NB4 (cell line): ENCODE results near the gene COQ7.

ENCODE experiments used
- DNase-seq: peaks from one replicate; pipeline ENCODE4 v3.0.0; 2010; ENCODE audit warnings: low read depth
- H3K4me3 ChIP-seq: one replicate; pipeline ENCODE4 v1.5.1; 2011; ENCODE audit warnings: mild to moderate bottlenecking, low read depth, low read length, moderate library complexity
- MAX ChIP-seq: IDR thresholded peaks from 2 replicates; pipeline ENCODE4 v1.6.1; 2011; ENCODE audit warnings: low read depth, low read length
- MYC ChIP-seq: IDR thresholded peaks from 2 replicates; pipeline ENCODE4 v1.6.1; 2011; ENCODE audit warnings: low read depth, low read length
- POLR2A ChIP-seq: IDR thresholded peaks from 2 replicates; pipeline ENCODE4 v1.6.1; 2011; ENCODE audit warnings: mild to moderate bottlenecking; ENCODE audit not compliant: insufficient read length; ENCODE audit errors: extremely low read depth
- TF ChIP-seq, protein P1 (sequence below): IDR thresholded peaks from one replicate; pipeline ENCODE4 v1.5.1; 2012; ENCODE audit warnings: low read depth, low read length

COQ7 gene

DNA sequence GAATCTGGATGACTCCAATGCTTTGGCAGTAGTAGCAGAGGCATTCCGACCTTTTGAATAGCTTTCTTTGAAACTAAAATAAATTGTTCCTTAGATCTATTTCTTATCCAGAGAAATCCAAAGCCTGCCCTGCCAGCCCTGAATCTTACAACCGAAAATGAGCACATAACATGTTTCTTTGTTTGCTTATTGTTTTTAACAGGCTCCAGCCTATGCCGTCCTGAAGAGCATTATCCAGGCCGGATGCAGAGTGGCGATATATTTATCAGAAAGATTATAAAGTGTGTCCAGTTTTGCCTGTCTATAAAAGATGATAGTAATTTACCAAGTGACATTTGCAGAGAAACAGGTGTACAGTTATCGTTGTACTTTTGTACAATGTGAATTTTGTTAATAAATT, 10.5 kb downstream of the COQ7 start:
- H3K4me3 ChIP-seq = no peak overlapping the region
- no peak for DNase-seq
- no peak for TF ChIP-seq POLR2A
- TF ChIP-seq MYC = no peak
- no peak for TF ChIP-seq MAX
- TF ChIP-seq, protein P1, sequence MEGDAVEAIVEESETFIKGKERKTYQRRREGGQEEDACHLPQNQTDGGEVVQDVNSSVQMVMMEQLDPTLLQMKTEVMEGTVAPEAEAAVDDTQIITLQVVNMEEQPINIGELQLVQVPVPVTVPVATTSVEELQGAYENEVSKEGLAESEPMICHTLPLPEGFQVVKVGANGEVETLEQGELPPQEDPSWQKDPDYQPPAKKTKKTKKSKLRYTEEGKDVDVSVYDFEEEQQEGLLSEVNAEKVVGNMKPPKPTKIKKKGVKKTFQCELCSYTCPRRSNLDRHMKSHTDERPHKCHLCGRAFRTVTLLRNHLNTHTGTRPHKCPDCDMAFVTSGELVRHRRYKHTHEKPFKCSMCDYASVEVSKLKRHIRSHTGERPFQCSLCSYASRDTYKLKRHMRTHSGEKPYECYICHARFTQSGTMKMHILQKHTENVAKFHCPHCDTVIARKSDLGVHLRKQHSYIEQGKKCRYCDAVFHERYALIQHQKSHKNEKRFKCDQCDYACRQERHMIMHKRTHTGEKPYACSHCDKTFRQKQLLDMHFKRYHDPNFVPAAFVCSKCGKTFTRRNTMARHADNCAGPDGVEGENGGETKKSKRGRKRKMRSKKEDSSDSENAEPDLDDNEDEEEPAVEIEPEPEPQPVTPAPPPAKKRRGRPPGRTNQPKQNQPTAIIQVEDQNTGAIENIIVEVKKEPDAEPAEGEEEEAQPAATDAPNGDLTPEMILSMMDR = no peak

DNA sequence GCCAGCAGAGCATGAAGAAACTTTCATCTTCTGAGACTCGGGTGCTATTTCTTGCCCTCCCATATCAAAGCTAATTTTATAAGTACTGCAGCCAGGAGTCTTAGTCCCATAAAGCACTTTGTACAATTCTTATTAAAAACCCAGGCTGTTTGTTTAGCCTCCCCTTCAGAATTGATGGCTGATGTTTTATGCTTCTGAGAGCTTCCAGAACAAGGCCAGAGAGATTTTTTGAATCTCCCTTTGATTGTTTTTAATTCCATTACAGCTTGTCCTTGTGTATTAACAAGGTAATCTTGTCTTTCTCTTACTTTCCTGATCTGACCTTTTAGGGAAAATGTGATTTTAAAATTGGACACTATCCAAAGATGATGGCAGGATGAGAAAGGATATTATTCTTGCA, 16.3 kb downstream of the COQ7 start:
- H3K4me3 ChIP-seq = no peak overlapping the region
- TF ChIP-seq POLR2A (no peak), MAX (no peak), MYC (no peak)
- TF ChIP-seq, protein P1 = no peak
- no peak for DNase-seq

DNA sequence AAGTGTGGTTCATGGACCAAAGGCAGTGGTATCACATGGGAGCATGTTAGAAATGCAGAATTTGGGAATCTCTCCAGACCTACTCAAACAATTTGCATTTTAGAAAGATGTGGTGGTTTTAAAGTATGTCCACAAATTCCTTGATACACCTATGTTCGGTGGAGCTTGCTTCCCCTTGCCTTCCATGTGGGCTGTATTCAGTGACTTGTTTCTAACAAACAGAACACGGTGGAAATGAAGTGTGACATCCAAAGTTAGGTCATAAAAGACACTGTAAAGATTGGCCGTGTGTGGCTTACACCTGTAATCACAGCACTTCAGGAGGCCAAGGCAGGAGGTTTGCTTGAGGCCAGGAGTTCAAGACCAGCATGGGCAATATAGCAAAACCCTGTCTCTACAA, 16.7 kb downstream of the COQ7 start:
- TF ChIP-seq, protein P1 = no peak
- TF ChIP-seq MAX (no peak), POLR2A (no peak), MYC (no peak)
- no peak for DNase-seq
- H3K4me3 ChIP-seq = no peak overlapping the region

GRCh38 chr16:19084879-19085278, 17.5 kb downstream of the COQ7 start:
- no peak for DNase-seq
- H3K4me3 ChIP-seq = no peak overlapping the region
- TF ChIP-seq MYC = no peak
- TF ChIP-seq MAX = no peak
- TF ChIP-seq POLR2A = no peak
- TF ChIP-seq, protein P1 = no peak

- peak; percentile 23 for DNase-seq
- no peak for TF ChIP-seq MAX
- no peak for TF ChIP-seq MYC
- TF ChIP-seq POLR2A = no peak
- TF ChIP-seq, protein P1 = no peak
- no peak overlapping the region for H3K4me3 ChIP-seq
Observed at GRCh38 chr16:19085679-19086200, 18.3 kb downstream of the COQ7 start.
